Measurements from ENCODE around the gene KSR1. TPM values are rescaled to one million over a fixed set of nuclear protein-coding genes. Genes with fewer than 3 reads are reported as not detected.

Gene KSR1
- total and polyA plus RNA-seq, 9 of the 15 experiments (the other 6 are each of a cell fraction or from before 2014, with no cell fraction given), result 1.4 to 51.7 (median 18.4) TPM

DNA sequence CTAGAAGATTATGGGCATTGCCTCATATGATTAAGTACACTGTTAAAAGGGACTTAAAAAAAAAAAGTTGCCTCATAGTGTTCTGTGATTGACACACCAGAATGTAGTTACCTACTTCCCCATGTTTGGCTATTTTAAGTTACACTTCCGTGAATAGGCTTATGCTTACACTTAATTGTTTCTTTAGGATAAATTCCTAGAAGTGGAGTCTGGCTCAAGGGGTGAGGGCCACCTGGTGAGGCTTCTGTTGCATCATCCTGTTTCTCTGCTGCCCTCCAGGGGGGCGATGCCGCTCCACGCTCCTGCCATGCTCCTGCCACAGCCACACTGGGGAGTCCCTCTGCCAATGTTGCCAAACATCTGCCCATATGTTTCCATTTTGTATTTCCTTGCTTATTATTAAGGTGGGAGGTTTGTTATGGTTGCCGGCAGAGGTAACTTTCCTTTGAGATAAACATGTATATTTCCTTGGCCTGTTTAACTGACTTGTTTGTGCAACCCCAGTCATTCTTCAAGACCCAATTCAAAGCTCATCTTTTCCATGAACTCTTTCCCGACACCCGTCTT lies 73.1 kb downstream of the KSR1 start (continued):
- TF ChIP-seq, protein P1, sequence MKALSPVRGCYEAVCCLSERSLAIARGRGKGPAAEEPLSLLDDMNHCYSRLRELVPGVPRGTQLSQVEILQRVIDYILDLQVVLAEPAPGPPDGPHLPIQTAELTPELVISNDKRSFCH (CRISPR knock-in tag; IDR thresholded peaks at IDR 0.05), result peak; percentile 53; the same call in 1 of the 2 replicates
- TF ChIP-seq, protein P1 (tag; IDR thresholded peaks at IDR 0.05), result peak; percentile 84
- peak; percentile 76; the same call in 1 of the 2 replicates for TF ChIP-seq ERF (CRISPR knock-in tag; IDR thresholded peaks at IDR 0.05)
- TF ChIP-seq ZNF212 (CRISPR knock-in tag; IDR thresholded peaks at IDR 0.05), result no peak
- TF ChIP-seq NR2F6 (CRISPR knock-in tag; IDR thresholded peaks at IDR 0.05), result no peak
- TF ChIP-seq ZFP36 (IDR thresholded peaks at IDR 0.05; ENCODE audit: low read depth, low read length, partially characterized antibody), result peak; percentile 35
- 0 out of 2 replicates have a peak, but pooled peaks have one; percentile 11 for TF ChIP-seq TAF7 (tag; IDR thresholded peaks at IDR 0.05)
- no peak for TF ChIP-seq RBM17 (IDR thresholded peaks at IDR 0.05; ENCODE audit: borderline replicate concordance, low read depth, low read length)
- TF ChIP-seq, protein P2, sequence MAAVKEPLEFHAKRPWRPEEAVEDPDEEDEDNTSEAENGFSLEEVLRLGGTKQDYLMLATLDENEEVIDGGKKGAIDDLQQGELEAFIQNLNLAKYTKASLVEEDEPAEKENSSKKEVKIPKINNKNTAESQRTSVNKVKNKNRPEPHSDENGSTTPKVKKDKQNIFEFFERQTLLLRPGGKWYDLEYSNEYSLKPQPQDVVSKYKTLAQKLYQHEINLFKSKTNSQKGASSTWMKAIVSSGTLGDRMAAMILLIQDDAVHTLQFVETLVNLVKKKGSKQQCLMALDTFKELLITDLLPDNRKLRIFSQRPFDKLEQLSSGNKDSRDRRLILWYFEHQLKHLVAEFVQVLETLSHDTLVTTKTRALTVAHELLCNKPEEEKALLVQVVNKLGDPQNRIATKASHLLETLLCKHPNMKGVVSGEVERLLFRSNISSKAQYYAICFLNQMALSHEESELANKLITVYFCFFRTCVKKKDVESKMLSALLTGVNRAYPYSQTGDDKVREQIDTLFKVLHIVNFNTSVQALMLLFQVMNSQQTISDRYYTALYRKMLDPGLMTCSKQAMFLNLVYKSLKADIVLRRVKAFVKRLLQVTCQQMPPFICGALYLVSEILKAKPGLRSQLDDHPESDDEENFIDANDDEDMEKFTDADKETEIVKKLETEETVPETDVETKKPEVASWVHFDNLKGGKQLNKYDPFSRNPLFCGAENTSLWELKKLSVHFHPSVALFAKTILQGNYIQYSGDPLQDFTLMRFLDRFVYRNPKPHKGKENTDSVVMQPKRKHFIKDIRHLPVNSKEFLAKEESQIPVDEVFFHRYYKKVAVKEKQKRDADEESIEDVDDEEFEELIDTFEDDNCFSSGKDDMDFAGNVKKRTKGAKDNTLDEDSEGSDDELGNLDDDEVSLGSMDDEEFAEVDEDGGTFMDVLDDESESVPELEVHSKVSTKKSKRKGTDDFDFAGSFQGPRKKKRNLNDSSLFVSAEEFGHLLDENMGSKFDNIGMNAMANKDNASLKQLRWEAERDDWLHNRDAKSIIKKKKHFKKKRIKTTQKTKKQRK (IDR thresholded peaks at IDR 0.05; ENCODE audit: borderline replicate concordance, low read depth, low read length), result no peak
- peak; percentile 93 for TF ChIP-seq CTBP1 (IDR thresholded peaks at IDR 0.05; ENCODE audit: borderline replicate concordance)
- TF ChIP-seq, protein P3, sequence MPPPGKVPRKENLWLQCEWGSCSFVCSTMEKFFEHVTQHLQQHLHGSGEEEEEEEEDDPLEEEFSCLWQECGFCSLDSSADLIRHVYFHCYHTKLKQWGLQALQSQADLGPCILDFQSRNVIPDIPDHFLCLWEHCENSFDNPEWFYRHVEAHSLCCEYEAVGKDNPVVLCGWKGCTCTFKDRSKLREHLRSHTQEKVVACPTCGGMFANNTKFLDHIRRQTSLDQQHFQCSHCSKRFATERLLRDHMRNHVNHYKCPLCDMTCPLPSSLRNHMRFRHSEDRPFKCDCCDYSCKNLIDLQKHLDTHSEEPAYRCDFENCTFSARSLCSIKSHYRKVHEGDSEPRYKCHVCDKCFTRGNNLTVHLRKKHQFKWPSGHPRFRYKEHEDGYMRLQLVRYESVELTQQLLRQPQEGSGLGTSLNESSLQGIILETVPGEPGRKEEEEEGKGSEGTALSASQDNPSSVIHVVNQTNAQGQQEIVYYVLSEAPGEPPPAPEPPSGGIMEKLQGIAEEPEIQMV (tag; conservative IDR thresholded peaks at IDR 0.05; ENCODE audit: low read depth), result peak; percentile 78; the same call in 1 of the 2 replicates
- TF ChIP-seq CBFA2T3 (IDR thresholded peaks at IDR 0.05), result peak; percentile 58
- TF ChIP-seq, protein P4, sequence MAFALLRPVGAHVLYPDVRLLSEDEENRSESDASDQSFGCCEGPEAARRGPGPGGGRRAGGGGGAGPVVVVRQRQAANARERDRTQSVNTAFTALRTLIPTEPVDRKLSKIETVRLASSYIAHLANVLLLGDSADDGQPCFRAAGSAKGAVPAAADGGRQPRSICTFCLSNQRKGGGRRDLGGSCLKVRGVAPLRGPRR (CRISPR knock-in tag; IDR thresholded peaks at IDR 0.05), result peak; percentile 69; the same call in 1 of the 2 replicates
- TF ChIP-seq KHSRP (IDR thresholded peaks at IDR 0.05), result no peak
- 0 out of 3 replicates have a peak, but pooled peaks of 1 of the 2 experiments have one; percentile 24 for TF ChIP-seq CBX3 (IDR thresholded peaks at IDR 0.05; ENCODE audit: borderline replicate concordance in 1 of 2, low read length in 2 of 2)
- peak; percentile 40 for TF ChIP-seq NEUROD1 (IDR thresholded peaks at IDR 0.05; ENCODE audit: borderline replicate concordance, low read depth, low read length, partially characterized antibody)
- TF ChIP-seq, protein P5, sequence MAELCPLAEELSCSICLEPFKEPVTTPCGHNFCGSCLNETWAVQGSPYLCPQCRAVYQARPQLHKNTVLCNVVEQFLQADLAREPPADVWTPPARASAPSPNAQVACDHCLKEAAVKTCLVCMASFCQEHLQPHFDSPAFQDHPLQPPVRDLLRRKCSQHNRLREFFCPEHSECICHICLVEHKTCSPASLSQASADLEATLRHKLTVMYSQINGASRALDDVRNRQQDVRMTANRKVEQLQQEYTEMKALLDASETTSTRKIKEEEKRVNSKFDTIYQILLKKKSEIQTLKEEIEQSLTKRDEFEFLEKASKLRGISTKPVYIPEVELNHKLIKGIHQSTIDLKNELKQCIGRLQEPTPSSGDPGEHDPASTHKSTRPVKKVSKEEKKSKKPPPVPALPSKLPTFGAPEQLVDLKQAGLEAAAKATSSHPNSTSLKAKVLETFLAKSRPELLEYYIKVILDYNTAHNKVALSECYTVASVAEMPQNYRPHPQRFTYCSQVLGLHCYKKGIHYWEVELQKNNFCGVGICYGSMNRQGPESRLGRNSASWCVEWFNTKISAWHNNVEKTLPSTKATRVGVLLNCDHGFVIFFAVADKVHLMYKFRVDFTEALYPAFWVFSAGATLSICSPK (IDR thresholded peaks at IDR 0.05; ENCODE audit: borderline replicate concordance), result no peak
- TF ChIP-seq DPF2 (IDR thresholded peaks at IDR 0.05), result peak; percentile 82
- TF ChIP-seq STAG1 (CRISPR knock-in tag; IDR thresholded peaks at IDR 0.05; ENCODE audit: borderline replicate concordance), result no peak
- TF ChIP-seq, protein P6, sequence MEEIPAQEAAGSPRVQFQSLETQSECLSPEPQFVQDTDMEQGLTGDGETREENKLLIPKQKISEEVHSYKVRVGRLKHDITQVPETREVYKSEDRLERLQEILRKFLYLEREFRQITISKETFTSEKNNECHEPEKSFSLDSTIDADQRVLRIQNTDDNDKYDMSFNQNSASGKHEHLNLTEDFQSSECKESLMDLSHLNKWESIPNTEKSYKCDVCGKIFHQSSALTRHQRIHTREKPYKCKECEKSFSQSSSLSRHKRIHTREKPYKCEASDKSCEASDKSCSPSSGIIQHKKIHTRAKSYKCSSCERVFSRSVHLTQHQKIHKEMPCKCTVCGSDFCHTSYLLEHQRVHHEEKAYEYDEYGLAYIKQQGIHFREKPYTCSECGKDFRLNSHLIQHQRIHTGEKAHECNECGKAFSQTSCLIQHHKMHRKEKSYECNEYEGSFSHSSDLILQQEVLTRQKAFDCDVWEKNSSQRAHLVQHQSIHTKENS (CRISPR knock-in tag; IDR thresholded peaks at IDR 0.05), result no peak
